Measurements from ENCODE around the gene CD207.
"Not testable (repeated sequence)": the region's sequence is repeated elsewhere in the genome, so short reads cannot be mapped to it uniquely, and the experiment has no call there.

CD207 gene

DNA sequence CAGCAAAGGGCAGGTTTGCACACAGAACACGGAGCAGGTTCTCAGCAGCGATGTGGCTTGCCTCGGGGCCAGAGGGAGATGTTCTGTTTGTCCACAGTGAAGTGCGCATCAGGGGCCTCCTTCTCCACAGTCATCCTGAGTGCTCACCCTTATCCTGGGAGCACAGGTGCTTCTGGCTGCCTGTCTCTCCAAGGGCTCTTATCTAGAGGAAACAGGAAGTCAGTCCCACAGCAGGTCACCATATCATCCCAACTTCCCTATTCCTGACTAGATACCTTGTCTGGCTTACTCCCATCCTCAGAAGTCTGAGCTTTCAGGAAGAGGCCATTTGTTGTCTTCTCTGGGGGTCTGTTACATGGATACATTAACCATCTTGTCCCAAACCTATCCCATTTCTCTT lies at the start of gene CD207:
Gene CD207 (minus strand): TSS at position 174 of the 400 bp plus-strand sequence. CDS start 40 bp downstream, at position 134.
- no peak for DNase-seq (ENCODE audit: low read depth)

DNA sequence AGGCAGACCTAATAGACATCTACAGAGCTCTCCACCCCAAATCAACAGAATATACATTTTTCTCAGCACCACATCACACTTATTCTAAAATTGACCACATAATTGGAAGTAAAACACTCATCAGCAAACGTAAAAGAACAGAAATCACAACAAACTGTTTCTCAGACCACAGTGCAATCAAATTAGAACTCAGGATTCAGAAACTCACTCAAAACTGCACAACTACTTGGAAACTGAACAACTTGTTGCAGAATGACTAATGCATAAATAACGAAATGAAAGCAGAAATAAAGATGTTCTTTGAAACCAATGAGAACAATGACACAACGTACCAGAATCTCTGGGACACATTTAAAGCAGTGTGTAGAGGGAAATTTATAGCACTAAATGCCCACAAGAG lies 42.9 kb upstream of the CD207 start:
- not testable (repeated sequence) for DNase-seq (ENCODE audit: low read depth)

DNA sequence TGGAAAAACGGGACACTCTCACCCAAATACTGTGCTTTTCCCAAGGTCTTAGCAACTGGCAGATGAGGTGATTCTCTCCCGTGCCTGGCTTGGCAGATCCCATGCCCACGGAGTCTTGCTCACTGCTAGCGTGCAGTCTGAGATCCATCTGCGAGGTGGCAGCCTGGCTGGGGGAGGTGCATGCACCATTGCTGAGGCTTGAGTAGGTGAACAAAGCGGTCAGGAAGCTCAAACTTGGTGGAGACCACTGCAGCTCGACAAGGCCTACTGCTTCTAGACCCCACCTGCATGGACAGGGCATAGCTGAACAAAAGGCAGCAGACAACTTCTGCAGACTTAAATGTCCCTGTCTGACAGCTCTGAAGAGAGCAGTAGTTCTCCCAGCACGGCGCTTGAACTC lies 40.5 kb upstream of the CD207 start:
- not testable (repeated sequence) for DNase-seq (ENCODE audit: low read depth)

DNA sequence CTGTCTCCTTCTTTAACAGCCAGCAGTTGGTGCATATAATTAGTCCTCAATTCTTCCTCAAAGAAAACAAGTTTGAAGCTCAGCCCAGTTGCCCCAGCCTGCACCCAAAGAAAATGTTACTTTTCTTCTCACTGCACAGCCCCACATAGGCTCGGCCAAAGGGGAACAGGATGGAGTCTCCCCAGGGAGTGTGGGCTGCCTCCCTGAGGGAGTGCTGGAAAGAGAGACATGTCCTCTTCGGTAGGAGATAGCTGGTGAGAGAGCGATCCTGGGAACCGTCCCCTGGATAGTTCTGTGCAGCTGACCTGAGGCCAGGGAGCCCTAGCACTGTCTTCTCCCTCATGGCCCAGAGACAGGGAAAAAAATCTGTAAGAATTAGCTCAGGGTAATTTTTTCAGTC lies 37.9 kb upstream of the CD207 start:
- no peak for DNase-seq (ENCODE audit: low read depth)

DNA sequence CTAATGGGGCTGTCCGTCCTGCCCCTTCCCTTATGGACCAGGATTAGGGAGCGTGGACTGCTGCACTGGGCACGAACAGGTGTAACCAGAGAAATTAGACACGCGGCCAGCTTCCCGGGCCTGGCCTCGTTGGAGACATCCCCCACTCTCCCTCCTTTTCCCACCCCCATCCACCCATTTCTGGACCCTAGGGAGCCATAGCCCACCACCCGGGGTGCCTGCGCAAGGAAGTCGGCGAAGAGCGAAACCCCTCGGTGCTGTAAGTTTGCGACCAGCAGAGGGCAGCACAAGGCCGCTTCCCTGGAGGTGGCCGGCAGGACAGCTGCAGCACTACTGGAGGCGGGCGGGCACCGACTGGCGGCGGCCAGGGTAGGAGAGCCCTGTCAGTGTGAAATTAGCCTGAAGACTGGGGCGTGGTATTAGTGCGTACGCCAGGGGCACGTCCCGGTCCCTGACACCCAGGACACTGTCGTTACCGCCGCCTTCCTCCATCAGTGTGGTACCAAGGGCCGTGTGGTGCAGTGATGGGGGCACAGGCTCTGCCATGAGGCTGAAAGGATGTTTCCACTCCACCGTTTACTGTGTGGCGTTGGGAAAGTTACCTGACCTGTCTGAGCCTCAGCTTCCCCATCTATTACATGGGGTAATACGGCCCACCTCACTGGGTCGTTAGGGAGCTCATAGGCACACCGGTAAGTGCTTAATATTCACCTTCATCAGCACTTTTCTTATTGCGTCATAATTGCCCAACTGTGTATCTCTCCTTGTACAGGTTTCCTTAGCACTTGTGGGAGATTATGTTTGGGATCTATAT lies 36.0 kb upstream of the CD207 start:
- DNase-seq (ENCODE audit: low read depth): peak; percentile 36

DNA sequence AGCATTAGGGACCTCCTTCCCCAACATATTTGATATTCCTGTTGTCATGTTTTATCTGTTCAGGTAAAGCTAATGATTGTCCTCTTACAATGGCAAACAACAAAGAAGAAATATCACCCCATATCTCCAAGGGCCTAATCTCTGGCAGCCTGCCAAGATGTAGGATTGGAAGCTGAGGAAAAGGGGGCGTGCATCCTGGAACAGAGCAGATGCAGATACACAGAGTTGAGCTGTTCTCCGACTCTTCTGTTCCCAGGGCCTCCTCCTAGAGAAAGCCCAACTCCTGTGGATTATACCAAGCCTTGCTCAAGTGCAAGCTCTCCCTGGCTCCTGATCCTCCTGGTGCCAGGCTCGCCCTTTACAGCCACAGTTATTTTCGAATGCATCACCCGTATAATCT lies 35.2 kb upstream of the CD207 start:
- DNase-seq (ENCODE audit: low read depth): no peak

DNA sequence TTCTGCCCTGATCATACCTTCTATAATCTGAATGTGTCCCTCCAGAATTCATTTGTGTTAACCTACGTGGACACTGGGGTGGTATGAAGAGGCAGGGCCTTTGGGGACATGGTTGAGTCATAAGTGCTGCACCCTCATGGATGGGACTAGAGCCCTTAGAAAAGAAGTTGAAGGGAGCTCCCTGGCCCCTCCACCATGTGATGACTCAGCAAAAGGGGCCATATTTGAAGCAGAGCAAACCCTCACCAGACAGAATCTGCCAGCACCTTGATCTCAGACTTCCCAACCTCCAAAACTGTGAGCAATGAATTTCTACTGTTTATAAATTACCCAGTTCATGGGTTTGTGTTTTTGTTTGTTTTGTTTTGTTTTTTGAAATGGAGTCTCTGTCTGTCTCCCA lies 33.4 kb upstream of the CD207 start:
- no peak for DNase-seq (ENCODE audit: low read depth)

DNA sequence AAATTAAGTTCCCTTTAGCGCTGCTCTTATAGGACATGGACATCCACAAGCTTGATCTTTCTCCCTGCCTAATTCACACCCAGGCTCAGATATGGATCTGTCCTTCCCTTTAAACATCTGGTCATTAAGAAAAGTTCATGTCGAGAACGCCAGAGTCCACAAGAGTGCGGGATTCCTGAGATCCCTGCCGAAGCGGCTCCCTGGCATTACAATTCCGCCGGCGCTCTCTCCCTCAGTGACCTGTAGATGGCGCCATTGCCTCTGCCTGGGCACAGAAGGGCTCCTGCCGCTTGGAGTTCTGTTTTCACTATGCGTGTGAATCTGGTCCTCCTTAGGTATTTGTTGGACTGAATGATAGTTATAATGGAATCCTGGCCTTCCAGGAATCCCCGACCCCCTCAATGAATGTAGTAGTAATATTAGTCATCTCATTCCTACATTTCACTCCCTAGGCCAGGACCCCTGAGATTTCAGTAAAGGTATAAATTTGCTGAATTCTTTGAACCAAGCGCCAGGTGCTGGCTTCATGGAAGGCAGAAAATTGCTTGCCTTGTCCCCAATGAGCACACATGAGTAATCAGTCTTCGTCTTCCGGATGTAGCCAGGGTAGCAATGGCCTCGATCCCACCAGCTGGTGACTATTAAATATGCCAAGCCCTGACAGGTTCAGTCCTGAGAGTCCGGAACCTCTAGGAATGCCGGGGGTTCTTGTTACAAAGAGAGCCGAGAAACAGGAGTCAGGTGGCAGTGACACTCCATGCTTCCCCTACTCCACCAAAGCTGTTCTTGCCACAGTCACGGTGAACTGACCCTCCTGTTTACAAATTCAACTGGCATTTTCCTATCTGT lies 26.4 kb upstream of the CD207 start:
- DNase-seq (ENCODE audit: low read depth): peak; percentile 19

DNA sequence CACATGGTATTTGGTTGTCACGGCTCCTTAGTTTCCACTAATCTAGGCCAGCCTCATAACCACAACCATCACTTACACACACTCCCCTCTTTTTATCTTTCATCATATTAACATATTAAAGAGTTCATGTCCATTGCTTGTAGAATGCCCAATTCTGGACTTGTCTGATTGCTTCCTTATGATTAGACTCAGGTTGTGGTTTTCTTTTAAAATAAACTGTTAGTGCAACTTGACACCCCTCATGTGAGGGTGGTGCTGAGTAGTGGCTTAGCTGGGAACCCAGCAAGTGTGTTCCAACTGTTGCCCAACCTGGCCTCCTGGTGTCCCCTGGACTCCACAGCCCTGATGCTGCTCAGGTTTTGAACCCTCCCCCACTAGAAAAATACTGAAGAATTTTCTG lies 20.1 kb upstream of the CD207 start:
- no peak for DNase-seq (ENCODE audit: low read depth)

DNA sequence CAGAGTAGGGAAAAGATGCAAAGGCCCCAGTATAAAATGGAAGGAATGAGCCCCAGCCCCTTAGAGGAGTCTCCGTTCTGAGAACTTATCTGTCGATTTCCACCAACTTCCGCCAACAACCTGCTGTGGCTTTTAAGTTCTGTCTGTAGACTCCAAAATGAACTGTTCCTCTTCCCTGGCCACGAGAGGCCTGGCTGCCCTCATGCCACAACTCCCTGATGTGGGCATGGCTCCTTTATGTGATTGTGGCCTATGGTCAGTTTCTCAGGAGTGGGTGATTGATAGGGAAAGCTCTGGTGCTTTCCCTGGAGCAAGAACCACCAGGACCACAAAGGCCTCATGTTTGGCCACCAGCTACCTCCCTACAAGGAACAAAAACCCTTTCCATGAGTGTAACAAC lies 18.8 kb upstream of the CD207 start:
- no peak for DNase-seq (ENCODE audit: low read depth)

DNA sequence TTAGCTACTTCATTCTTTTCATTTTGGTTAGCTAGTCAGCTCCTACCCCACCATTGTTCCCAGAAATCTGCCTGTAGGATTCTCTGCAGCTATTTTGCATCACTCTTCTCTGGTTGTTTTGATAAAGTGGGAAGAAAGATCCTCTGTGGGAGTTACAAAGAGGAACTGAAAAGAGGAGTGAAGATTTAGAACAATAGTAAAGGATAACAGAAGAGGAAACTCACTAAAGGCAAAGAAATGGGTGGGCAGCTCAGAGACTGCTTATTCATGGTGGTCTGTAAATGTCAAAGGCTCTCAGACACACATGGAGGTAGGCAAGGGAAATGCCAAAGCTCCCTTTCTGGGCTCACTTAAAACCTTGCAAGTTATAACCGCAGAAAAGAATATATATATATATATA lies 17.2 kb upstream of the CD207 start:
- DNase-seq (ENCODE audit: low read depth): no peak

DNA sequence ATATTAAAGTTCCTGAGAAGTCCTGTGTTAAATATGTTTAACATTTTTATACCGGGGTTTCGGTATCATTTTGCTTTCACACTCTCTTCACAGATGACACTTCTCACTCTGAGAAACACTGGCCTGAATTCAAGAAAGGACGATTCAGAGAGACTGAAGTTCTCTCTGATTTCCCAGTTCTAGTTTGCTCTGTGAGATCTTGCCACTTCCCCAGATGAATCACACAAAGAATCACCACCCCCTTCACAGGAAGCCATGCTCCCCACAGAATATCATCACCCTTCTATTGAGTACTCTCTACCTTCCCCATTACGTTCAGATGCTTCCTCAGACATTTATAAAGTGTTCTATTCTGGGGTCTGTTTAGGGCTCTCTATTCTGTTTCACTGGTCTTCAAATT lies 16.1 kb upstream of the CD207 start:
- no peak for DNase-seq (ENCODE audit: low read depth)

DNA sequence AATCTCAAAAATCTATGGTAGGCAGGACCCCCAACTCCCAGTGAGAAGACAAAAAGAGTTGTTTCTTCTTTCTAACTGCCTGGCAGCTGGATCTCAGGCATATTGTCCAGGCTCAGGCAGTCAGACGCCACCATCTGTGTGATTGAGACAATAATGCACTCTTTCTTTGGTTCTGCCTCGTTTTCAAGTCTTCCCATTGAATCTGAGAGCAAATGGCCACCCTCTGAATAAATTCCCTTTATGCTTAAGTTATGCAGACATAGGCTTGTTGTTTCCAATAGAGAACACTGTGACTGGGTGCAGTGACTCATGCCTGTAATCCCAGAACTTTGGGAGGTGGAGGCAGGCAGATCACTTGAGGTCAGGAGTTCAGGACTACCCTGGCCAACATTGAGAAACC lies 15.3 kb upstream of the CD207 start:
- DNase-seq (ENCODE audit: low read depth): no peak

DNA sequence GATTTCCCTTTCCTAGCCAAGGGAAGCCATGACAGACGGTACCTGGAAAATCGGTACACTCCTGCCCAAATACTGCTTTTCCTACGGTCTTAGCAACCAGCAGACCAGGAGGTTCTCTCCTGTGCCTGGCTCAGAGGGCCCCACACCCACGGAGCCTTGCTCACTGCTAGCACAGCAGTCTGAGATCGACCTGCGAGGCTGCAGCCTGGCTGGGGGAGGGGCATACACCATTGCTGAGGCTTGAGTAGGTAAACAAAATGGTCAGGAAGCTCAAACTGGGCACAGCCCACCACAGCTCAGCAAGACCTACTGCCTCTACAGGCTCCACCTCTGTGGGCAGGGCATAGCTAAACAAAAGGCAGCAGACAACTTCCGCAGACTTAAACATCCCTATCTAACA lies 6.8 kb upstream of the CD207 start:
- no peak for DNase-seq (ENCODE audit: low read depth)

DNA sequence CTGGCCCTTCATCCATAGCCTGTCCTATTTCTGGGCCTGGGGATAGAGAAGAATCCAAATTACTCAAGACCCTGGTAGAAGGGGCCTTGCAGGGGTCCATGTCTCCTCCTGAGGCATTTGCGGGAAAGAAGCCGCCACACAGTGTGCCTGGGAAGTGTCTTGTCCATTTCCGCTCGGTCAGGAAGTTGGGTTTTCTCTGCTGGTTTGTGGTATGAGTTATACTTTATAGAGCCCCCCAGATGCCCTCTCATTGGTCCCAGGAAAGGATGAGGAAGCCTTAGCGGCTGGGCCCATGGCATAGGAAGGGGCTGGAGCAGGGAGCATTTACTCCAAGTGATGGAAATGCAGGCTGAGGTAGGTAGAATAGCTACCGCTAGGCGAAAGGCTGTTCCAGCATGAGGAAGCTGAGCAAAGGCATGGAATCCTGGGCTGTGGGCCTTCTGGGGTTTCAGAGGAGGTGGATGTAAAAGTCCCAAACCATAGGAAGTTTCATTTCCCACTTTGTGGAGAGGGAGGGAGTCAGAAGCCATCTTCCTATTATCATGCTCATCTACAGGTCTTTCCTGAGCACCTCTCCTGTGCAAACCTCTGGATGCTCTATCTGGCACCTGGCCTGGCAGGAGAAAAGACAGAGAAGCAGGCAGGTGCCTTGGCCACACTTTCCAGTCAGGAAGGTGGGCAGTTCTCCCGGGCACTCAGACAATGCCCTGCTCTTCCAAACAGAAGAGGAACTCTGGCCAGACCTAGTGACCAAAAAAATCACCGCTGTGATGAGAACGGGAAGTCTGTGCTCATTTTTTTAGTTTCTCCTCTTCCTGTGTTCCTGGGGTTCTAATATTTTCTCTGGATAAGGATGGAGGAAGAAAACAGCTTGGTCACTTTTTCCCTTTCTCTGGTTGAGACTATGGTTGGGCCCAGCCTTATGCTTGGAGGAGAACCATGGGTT lies 2.6 kb upstream of the CD207 start:
- DNase-seq (ENCODE audit: low read depth): no peak

DNA sequence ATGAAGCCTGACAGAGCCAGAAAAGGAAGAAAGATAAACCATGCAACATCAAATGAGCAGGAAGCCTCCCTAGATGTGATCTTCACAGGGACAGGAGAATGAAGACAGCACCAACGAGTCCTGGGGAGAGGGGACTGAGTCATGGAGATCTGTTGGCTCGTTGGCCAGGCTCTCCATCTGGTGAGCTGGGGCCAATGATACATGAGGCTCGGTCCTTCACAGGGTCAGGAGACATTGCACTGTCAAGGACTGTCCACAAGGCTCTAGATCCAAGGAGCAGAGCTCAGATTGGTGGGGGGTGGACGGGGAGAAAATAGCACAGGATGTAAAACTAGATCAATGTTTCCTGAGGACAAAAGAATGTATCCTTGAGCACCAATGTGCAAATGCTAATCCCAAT lies 735 bp downstream of the CD207 start:
- DNase-seq (ENCODE audit: low read depth): no peak

DNA sequence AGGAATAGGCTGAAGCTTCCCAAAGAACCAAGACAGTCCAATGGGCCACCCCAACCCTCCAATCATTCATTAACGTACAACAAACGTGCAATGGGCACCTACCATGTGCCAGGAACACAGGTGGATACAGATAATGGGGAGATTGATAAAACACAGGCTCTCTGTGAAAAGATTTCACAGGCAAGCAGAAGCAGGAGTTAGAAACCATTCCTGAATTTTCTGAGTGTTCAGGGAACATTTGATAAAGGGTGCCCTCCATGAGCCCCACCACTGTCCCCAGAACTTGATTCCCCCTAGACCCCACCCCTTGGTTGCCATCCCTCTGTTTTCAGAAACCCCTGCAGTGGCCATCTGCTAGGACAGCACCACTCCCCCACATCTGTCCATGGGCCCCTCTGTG lies 1.5 kb downstream of the CD207 start:
- no peak for DNase-seq (ENCODE audit: low read depth)

DNA sequence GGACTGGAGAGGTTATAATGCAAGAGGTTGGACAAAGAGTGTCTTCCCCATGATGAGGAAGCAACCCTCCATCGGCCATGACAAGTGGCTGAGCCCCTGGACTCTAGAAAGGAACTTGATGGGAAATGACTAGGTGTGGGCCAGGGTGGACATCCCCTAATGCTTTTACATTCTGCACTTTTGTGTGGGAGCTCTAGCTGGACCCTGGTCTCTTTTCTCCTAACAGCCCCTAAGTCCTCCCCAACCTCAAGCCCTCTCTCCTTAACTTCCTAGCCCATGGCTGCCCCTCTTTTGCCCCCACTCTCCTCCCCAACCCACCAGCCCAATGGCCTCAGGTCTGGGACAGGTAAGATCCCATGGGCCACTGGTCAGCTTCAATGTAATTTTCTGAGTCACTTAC lies 2.4 kb downstream of the CD207 start:
- DNase-seq (ENCODE audit: low read depth): no peak

DNA sequence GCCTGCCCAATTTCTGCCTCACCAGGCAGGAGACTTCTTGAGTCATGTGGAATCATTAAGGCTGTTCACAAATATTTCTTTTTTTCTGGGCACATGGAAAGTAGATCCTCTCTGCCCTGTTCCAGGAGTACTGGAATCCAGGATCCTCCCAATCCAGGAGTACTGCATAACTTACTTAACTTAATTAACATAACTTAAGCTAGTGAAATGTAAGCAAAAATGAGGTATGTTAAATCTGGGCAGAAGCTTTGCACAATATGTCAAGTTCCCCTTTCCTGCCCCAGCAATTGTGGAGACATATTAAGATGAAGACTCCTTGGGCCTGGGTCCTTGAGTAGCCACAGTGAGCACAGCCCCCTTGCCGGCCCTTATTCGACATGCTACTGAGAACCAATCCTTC lies 3.2 kb downstream of the CD207 start:
- no peak for DNase-seq (ENCODE audit: low read depth)

DNA sequence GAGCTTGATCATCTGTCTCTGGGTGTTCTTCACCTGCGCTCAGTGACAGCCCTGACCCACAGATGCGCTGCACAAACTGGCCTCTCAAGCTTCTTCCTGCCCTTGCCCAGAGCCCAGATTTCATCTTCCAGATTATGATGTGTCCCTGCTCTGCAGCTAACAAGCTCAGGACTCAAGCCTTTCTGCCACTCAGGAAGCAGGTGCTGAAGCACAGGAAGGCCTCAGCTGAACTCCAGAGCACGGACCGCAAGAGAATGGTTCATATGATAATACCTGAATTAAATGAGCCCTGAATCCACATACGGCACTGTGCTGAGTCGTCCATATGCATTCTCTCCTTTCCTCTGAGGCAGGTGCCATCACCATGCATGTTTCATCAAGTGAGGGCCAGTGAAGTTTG lies 3.8 kb downstream of the CD207 start:
- no peak for DNase-seq (ENCODE audit: low read depth)

DNA sequence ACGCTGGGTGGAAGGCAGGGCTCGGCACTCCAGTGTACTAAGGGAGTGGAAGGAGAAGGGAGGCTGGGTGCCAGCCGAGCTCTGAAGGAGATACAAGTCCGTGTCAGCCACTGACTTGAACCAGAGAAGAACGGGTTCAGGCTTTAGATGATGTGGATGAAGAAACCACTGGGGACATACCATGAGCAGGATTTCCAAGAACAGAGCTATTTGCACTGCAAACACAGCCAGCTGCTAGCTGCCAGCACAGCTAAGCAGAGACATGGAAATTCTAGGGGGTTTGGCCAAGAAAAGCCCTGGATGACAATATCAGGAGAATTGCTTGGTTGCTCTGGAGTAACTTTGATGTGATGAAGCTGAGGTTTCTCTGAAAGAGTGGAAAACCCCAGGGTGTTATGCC lies 5.2 kb downstream of the CD207 start:
- DNase-seq (ENCODE audit: low read depth): no peak

DNA sequence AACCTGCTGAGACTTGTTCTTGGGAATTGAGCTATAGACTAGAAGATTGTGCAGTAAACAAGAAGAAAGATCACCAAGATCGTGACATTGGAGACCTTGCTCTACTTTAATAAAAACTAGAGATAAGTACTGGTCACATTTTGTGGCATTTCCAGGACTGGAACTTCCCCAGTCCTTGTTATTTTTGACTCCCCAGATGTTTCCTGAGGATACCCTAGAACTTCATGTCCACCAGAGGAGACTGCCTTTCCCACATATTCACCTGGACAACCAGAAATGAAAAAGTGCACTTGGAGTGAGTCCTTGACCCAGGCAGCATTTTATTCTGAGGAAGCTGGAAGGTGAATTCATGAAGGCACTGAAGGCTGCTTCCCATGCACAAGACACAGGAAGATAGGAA lies 5.7 kb downstream of the CD207 start:
- no peak for DNase-seq (ENCODE audit: low read depth)
